ENCODE results near the gene EXOC3L1. TPM values are rescaled to one million over a fixed set of nuclear protein-coding genes. Genes with fewer than 3 reads are reported as not detected.

The EXOC3L1 gene
- total and polyA plus RNA-seq, 7 experiments from 2014 or later, result 0.58 to 0.73 TPM; not detected in 5

DNA sequence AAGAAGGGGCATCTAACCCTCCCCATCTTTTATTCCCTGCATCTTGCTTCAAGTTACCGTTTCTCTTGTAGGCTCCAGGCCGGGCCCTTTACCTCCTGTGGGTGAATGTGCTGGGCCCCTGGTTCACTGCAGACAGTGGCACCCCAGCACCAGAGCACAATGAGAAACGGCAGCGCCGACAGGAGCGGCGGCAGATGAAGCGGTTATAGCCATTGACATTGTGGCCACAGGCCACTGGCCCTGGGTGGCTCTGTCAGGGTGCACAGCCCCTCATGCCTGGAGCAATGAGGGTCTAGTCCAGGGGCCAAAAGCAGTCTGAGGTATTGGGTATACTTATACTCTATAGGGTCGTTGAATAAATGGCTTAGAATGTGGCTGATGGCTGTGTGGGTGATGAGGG lies 39.0 kb upstream of the EXOC3L1 start:
- no peaks in the 10 kb centered on the region for H3K9me3 Mint-ChIP-seq
- ChIA-PET CTCF (interaction anchor here (0.9 kb wide), 1 partner anchor 19 kb away, joined by 3 read pairs; the partner anchor contains the start of gene FHOD1), POLR2A (interaction anchor here (0.6 kb wide), 1 partner anchor 10 kb away, joined by 3 read pairs; no protein-coding TSS in a partner anchor)
- no peaks in the 10 kb centered on the region for H3K27me3 Mint-ChIP-seq
- peaks cover 4 to 16% (median 7%) of the 10 kb centered on the region in 5 donors for H3K36me3 Mint-ChIP-seq
- intact Hi-C loops (cut with micrococcal nuclease), result loop anchor here in 1 of 2 donors (5.0 kb wide), 3 partner anchors 333 to 1903 kb away; partner anchors contain the start of genes CHTF8, CTCF and UTP4
- Histone ChIP-seq H3K36me3 (ENCODE audit: control insufficient read depth in 2 of 3, insufficient read depth in 3 of 3, low read length in 3 of 3) (peaks cover 9 to 54% (median 10%) of the 10 kb centered on the region in 3 experiments), H3K27me3 (ENCODE audit: control insufficient read depth in 2 of 2, insufficient read depth in 2 of 2, low read length in 2 of 2) (no peaks in the 10 kb centered on the region), H3K27ac (ENCODE audit: low read depth, low read length) (no peak overlapping the region), H3K4me3 (ENCODE audit: low read length) (no peak overlapping the region), H3K9me3 (ENCODE audit: control insufficient read depth in 2 of 3, low read length in 3 of 3) (no peaks in the 10 kb centered on the region), H3K4me1 (ENCODE audit: control insufficient read depth in 2 of 2, insufficient read depth in 2 of 2, low read length in 2 of 2) (peaks cover 14 to 32% of the 10 kb centered on the region in 2 donors)
- ATAC-seq (no peak), DNase-seq (no peak)
- H3K4me1 Mint-ChIP-seq, result peaks cover 30 to 48% (median 42%) of the 10 kb centered on the region in 7 donors
- peak overlapping the region in 5 of 9 donors; percentile 14 to 95 (median 58) for H3K27ac Mint-ChIP-seq
- H3K4me3 Mint-ChIP-seq, result peak overlapping the region in 9 of 10 donors; percentile 55 to 100 (median 98)

DNA sequence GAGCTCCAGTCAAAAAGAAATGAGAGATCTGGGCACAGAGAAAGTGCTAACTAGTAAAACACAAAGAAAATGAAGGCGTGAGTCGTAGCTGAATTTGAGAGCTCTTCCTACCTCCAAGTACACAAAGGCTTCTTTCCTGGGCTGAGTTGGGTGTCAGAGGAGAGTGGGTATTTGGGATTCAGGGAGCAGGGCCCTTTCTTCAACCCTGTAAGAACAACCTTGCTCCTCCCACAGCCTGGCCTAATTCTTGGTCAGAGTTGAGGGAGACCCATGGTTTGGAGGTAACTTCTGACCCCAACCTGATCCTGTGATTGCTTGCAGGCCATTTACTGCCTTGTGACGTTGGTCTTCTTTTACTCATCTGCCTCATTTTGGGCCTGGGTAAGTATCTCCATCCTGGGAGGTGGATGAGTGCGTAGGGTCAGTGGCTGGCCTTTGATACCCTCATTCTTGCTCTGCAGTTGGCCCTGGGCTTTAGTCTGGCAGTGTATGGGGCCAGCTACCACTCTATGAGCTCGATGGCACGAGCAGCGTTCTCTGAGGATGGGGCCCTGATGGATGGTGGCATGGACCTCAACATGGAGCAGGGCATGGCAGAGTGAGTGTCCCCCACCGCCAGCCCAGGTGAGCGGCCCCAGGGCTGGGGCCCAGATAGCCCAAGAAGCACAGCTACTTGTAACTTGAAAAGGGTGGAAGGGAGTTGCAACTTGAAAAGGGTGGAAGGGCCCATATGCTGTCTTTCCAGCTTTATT lies 38.3 kb upstream of the EXOC3L1 start:
- Histone ChIP-seq H3K36me3 (ENCODE audit: control insufficient read depth in 2 of 3, insufficient read depth in 3 of 3, low read length in 3 of 3) (peaks cover 9 to 48% (median 10%) of the 10 kb centered on the region in 3 experiments), H3K27ac (ENCODE audit: low read depth, low read length) (peak overlapping the region; percentile 85), H3K27me3 (ENCODE audit: control insufficient read depth in 2 of 2, insufficient read depth in 2 of 2, low read length in 2 of 2) (no peaks in the 10 kb centered on the region), H3K9me3 (ENCODE audit: control insufficient read depth in 2 of 3, low read length in 3 of 3) (no peaks in the 10 kb centered on the region), H3K4me3 (ENCODE audit: low read length) (peak overlapping the region; percentile 90), H3K4me1 (ENCODE audit: control insufficient read depth in 2 of 2, insufficient read depth in 2 of 2, low read length in 2 of 2) (peaks cover 14 to 38% of the 10 kb centered on the region in 2 donors)
- Mint-ChIP-seq H3K4me3 (peak overlapping the region; percentile 94 to 100 (median 98)), H3K27me3 (no peaks in the 10 kb centered on the region), H3K9me3 (no peaks in the 10 kb centered on the region), H3K4me1 (peaks cover 34 to 55% (median 49%) of the 10 kb centered on the region in 7 donors), H3K36me3 (peaks cover 4 to 11% (median 7%) of the 10 kb centered on the region in 5 donors), H3K27ac (peak overlapping the region; percentile 52 to 99 (median 93))
- DNase-seq (no peak), ATAC-seq (no peak)
- CTCF ChIA-PET, result interaction anchor here (0.9 to 1.6 kb wide), 4 partner anchors 11 to 19 kb away, joined by 3 to 6 read pairs (median 4); partner anchors contain the start of gene FHOD1
- POLR2A ChIA-PET, result interaction anchor here (0.9 to 2.3 kb wide), 9 partner anchors 8 to 439 kb away, joined by 3 to 20 read pairs (median 7); partner anchors contain the start of gene FHOD1
- intact Hi-C loops (cut with micrococcal nuclease), result loop anchor here in 1 of 2 donors (5.0 kb wide), 3 partner anchors 334 to 1904 kb away; partner anchors contain the start of genes CHTF8, CTCF and UTP4

DNA sequence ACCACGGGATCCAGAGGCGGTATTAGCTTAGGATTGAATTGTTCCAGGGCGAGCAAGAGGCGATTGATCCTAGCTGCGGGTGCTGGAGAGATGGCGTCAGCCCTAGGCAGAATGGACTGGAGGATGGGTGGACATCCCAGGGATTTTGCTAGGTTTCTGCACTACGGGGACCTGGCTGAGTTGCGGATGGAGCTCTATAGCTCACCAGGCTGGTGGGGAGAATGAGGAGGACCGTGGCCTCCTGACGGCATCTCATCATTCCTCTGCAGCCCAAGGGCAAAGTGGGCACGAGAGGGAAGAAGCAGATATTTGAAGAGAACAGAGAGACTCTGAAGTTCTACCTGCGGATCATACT lies 37.6 kb upstream of the EXOC3L1 start:
- peaks cover 9 to 48% (median 10%) of the 10 kb centered on the region in 3 experiments for H3K36me3 ChIP-seq (ENCODE audit: control insufficient read depth in 2 of 3, insufficient read depth in 3 of 3, low read length in 3 of 3)
- no peaks in the 10 kb centered on the region for H3K9me3 ChIP-seq (ENCODE audit: control insufficient read depth in 2 of 3, low read length in 3 of 3)
- peaks cover 14 to 38% of the 10 kb centered on the region in 2 donors for H3K4me1 ChIP-seq (ENCODE audit: control insufficient read depth in 2 of 2, insufficient read depth in 2 of 2, low read length in 2 of 2)
- no peak for ATAC-seq
- peak overlapping the region; percentile 94 to 100 (median 98) for H3K4me3 Mint-ChIP-seq
- H3K27ac ChIP-seq (ENCODE audit: low read depth, low read length), result peak overlapping the region; percentile 85
- intact Hi-C loops (cut with micrococcal nuclease), result loop anchor here (1.0 to 5.0 kb wide), 15 partner anchors 20 to 1905 kb away; partner anchors contain the start of genes E2F4 (in 2 of the 2), FHOD1 (in 2 of the 2), PLEKHG4 (in 2 of the 2) and ACD (in 1 of the 2)
- ChIA-PET POLR2A (interaction anchor here (0.8 to 2.3 kb wide), 12 partner anchors 8 to 439 kb away, joined by 3 to 20 read pairs (median 6); partner anchors contain the start of genes E2F4 and FHOD1), CTCF (interaction anchor here (0.9 to 1.6 kb wide), 4 partner anchors 12 to 73 kb away, joined by 3 to 6 read pairs (median 4); partner anchors contain the start of gene FHOD1)
- H3K4me1 Mint-ChIP-seq, result peaks cover 37 to 62% (median 50%) of the 10 kb centered on the region in 7 donors
- H3K36me3 Mint-ChIP-seq, result peaks cover 4 to 9% (median 7%) of the 10 kb centered on the region in 5 donors
- H3K9me3 Mint-ChIP-seq, result no peaks in the 10 kb centered on the region
- peak overlapping the region; percentile 90 for H3K4me3 ChIP-seq (ENCODE audit: low read length)
- DNase-seq, result no peak
- peak overlapping the region; percentile 59 to 100 (median 97) for H3K27ac Mint-ChIP-seq
- no peaks in the 10 kb centered on the region for H3K27me3 ChIP-seq (ENCODE audit: control insufficient read depth in 2 of 2, insufficient read depth in 2 of 2, low read length in 2 of 2)
- no peaks in the 10 kb centered on the region for H3K27me3 Mint-ChIP-seq

DNA sequence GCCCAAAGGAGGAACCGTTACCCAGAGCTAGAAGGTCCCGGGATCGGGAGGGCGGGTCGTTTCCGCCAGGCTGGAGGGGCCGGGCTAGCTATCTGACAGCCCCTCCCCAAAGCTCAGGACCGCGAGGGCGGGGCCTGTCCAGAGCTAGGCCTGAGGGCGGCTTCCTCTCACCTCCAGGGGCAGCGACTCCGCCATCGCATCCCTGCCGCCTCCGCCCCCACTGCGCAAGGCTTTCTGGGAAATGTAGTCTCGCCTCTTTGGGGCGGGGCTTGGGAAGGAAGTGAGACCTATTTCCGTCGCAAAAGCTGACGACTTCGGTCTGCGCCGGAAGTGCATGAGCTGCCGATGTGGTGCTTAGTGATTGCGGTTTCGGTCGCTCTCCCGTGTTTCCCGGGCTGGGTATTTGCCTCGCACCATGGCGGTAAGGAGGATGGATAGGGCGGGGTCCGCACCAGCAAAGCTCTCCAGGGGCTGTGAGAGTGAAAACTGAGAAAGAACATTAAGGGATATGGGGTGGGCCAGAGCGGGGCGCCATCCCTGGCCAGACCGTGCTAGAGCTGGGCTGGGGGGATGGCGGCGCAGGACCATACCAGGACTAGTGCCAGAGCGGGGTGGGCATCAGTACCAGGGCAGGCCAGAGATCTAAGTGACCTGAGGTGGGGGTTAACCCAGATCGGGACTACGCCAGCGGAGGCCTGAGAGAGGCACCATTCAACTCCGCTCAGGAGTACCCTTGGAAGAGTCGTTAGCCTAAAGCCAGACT lies 37.0 kb upstream of the EXOC3L1 start, which contains the start of gene TMEM208:
TSS of gene TMEM208 (plus strand) at position 327 of the 763 bp plus-strand sequence. CDS start at position 416, 89 bp downstream.
- no peaks in the 10 kb centered on the region for H3K27me3 ChIP-seq (ENCODE audit: control insufficient read depth in 2 of 2, insufficient read depth in 2 of 2, low read length in 2 of 2)
- peak within 1 kb of the TSS; percentile 90 for H3K4me3 ChIP-seq (ENCODE audit: low read length)
- H3K27me3 Mint-ChIP-seq, result no peaks in the 10 kb centered on the region
- peaks cover 9 to 47% (median 10%) of the 10 kb centered on the region in 3 experiments for H3K36me3 ChIP-seq (ENCODE audit: control insufficient read depth in 2 of 3, insufficient read depth in 3 of 3, low read length in 3 of 3)
- peaks cover 4 to 9% (median 7%) of the 10 kb centered on the region in 5 donors for H3K36me3 Mint-ChIP-seq
- H3K9me3 ChIP-seq (ENCODE audit: control insufficient read depth in 2 of 3, low read length in 3 of 3), result no peaks in the 10 kb centered on the region
- ChIA-PET CTCF (interaction anchor here (0.6 to 1.6 kb wide), 6 partner anchors 12 to 207 kb away, joined by 3 to 6 read pairs (median 4); partner anchors contain the start of gene FHOD1), POLR2A (interaction anchor here (0.8 to 2.3 kb wide), 15 partner anchors 9 to 440 kb away, joined by 3 to 20 read pairs (median 5); partner anchors contain the start of genes E2F4 and FHOD1)
- H3K4me1 ChIP-seq (ENCODE audit: control insufficient read depth in 2 of 2, insufficient read depth in 2 of 2, low read length in 2 of 2), result peaks cover 14 to 38% of the 10 kb centered on the region in 2 donors
- intact Hi-C loops (cut with micrococcal nuclease), result loop anchor here (1.0 to 5.0 kb wide), 16 partner anchors 9 to 1905 kb away; partner anchors contain the start of genes E2F4 (in 2 of the 2), FHOD1 (in 2 of the 2), PLEKHG4 (in 2 of the 2) and ACD (in 1 of the 2)
- peak; percentile 94 to 99 (median 97) for DNase-seq
- peaks cover 37 to 62% (median 50%) of the 10 kb centered on the region in 7 donors for H3K4me1 Mint-ChIP-seq
- no peaks in the 10 kb centered on the region for H3K9me3 Mint-ChIP-seq
- peak within 1 kb of the TSS; percentile 93 to 100 (median 99) for H3K27ac Mint-ChIP-seq
- peak within 1 kb of the TSS; percentile 94 to 100 (median 98) for H3K4me3 Mint-ChIP-seq
- H3K27ac ChIP-seq (ENCODE audit: low read depth, low read length), result peak within 1 kb of the TSS; percentile 85
- ATAC-seq, result peak; percentile 99

DNA sequence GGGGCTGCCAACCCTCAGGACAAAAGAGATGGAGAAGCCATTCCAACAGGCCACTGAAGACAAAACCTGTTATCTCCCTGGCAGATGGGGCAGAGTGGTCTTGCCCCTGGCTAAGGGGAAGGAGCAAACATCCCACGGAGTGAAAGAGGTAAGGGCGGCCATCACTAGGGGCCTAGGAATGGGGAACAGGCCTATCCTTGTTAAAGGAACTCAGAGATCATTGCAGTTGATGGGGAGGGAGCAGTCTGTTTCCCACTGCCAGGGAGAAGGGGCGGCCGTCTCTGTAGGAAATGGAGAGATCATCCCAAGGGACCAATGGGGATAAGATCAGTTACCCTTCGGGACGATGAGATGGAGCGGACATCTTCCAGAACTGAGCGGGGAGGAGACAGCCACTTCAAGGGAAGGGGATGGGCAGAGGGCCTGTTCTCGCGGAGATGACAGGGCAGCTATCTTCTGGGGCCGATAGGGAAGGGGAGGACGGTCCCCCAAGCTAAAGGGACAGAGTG lies 36.4 kb upstream of the EXOC3L1 start:
- no peaks in the 10 kb centered on the region for H3K27me3 Mint-ChIP-seq
- H3K27ac Mint-ChIP-seq, result peak overlapping the region; percentile 93 to 100 (median 99)
- H3K36me3 ChIP-seq (ENCODE audit: control insufficient read depth in 2 of 3, insufficient read depth in 3 of 3, low read length in 3 of 3), result peaks cover 9 to 41% (median 10%) of the 10 kb centered on the region in 3 experiments
- H3K36me3 Mint-ChIP-seq, result peaks cover 4 to 9% (median 7%) of the 10 kb centered on the region in 5 donors
- H3K4me3 ChIP-seq (ENCODE audit: low read length), result peak overlapping the region; percentile 90
- no peaks in the 10 kb centered on the region for H3K27me3 ChIP-seq (ENCODE audit: control insufficient read depth in 2 of 2, insufficient read depth in 2 of 2, low read length in 2 of 2)
- H3K4me1 ChIP-seq (ENCODE audit: control insufficient read depth in 2 of 2, insufficient read depth in 2 of 2, low read length in 2 of 2), result peaks cover 14 to 38% of the 10 kb centered on the region in 2 donors
- peak overlapping the region; percentile 85 for H3K27ac ChIP-seq (ENCODE audit: low read depth, low read length)
- peak overlapping the region; percentile 94 to 100 (median 98) for H3K4me3 Mint-ChIP-seq
- ChIA-PET POLR2A (interaction anchor here (0.6 to 2.3 kb wide), 13 partner anchors 10 to 355 kb away, joined by 3 to 20 read pairs (median 6); partner anchors contain the start of genes E2F4 and FHOD1), CTCF (interaction anchor here (0.6 to 1.6 kb wide), 5 partner anchors 13 to 207 kb away, joined by 3 to 6 read pairs (median 4); partner anchors contain the start of gene FHOD1)
- DNase-seq (no peak), ATAC-seq (no peak)
- H3K9me3 ChIP-seq (ENCODE audit: control insufficient read depth in 2 of 3, low read length in 3 of 3), result no peaks in the 10 kb centered on the region
- intact Hi-C loops (cut with micrococcal nuclease), result loop anchor here (1.0 to 5.0 kb wide), 9 partner anchors 10 to 1906 kb away; partner anchors contain the start of genes ACD (in 1 of the 2), CBFB (in 1 of the 2), CHTF8 (in 1 of the 2) and CTCF (in 1 of the 2)
- H3K9me3 Mint-ChIP-seq, result no peaks in the 10 kb centered on the region
- peaks cover 37 to 62% (median 50%) of the 10 kb centered on the region in 7 donors for H3K4me1 Mint-ChIP-seq
